SK-MEL-5 (cell line): ENCODE data around the gene LCN10. TPM values are rescaled to one million over a fixed set of nuclear protein-coding genes. Genes with fewer than 3 reads are reported as not detected.
"Not testable (repeated sequence)": the region's sequence is repeated elsewhere in the genome, so short reads cannot be mapped to it uniquely, and the experiment has no call there.

Source experiments
- DNase-seq: peaks from one replicate; pipeline ENCODE4 v3.0.0-alpha.2; 2016; ENCODE audit warnings: low read depth, low spot score
- in situ Hi-C: cut with HindIII; loops from 2 replicates; pipeline ENCODE4 v1.10.0; 2016; ENCODE audit warnings: low sequenced_read_pairs, high pct_unique_total_duplicates, low pct_unique_long_range_greater_than_20kb
- total RNA-seq: library from RNA; depleted of rRNA; stranded (reverse); fragments of >200 nt; shearing (Covaris generic); gene quantifications from 2 replicates; pipeline ENCODE4 v1.2.3, GENCODE V29; 2014

LCN10 gene
- total RNA-seq, 1 experiment from 2014 or later, result not detected

GRCh38 chr9:136759436-136760325 is 16.9 kb upstream of the LCN10 start:
- in situ Hi-C loops, result no loop called here
- DNase-seq, result no peak

- no peak for DNase-seq
- in situ Hi-C loops, result no loop called here
Observed at GRCh38 chr9:136759001-136759400, 16.3 kb upstream of the LCN10 start.

- in situ Hi-C loops, result no loop called here
- DNase-seq, result no peak
Observed at GRCh38 chr9:136757751-136758140, 15.0 kb upstream of the LCN10 start.

GRCh38 chr9:136757328-136757727 is 14.6 kb upstream of the LCN10 start:
- DNase-seq, result no peak
- in situ Hi-C loops, result no loop called here

- DNase-seq, result no peak
- in situ Hi-C loops, result no loop called here
Observed at GRCh38 chr9:136756836-136757235, 14.1 kb upstream of the LCN10 start.

GRCh38 chr9:136756134-136756438 is 13.3 kb upstream of the LCN10 start:
- no peak for DNase-seq
- in situ Hi-C loops, result no loop called here

GRCh38 chr9:136755302-136756133 is 12.8 kb upstream of the LCN10 start:
- DNase-seq, in situ Hi-C loops: not testable (repeated sequence)

- in situ Hi-C loops, result no loop called here
- no peak for DNase-seq
Observed at GRCh38 chr9:136754626-136755301, 12.0 kb upstream of the LCN10 start.

- DNase-seq, result no peak
- in situ Hi-C loops, result no loop called here
Observed at GRCh38 chr9:136754059-136754572, 11.4 kb upstream of the LCN10 start.

- no peak for DNase-seq
- in situ Hi-C loops, result no loop called here
Observed at GRCh38 chr9:136753371-136754058, 10.8 kb upstream of the LCN10 start.

GRCh38 chr9:136751814-136752213 is 9.1 kb upstream of the LCN10 start:
- DNase-seq, result no peak
- in situ Hi-C loops, result no loop called here

- in situ Hi-C loops, result no loop called here
- DNase-seq, result no peak
Observed at GRCh38 chr9:136751244-136751643, 8.5 kb upstream of the LCN10 start.

- in situ Hi-C loops, result no loop called here
- no peak for DNase-seq
Observed at GRCh38 chr9:136750526-136750925, 7.8 kb upstream of the LCN10 start.

- in situ Hi-C loops, result no loop called here
- no peak for DNase-seq
Observed at GRCh38 chr9:136748666-136749611, 6.2 kb upstream of the LCN10 start.

GRCh38 chr9:136748201-136748600 is 5.5 kb upstream of the LCN10 start, which contains the start of gene LCN6:
Gene LCN6, minus strand, starts transcription at chr9:136748525. Its CDS starts 42 bp downstream, at chr9:136748483.
- in situ Hi-C loops, result no loop called here
- no peak for DNase-seq

GRCh38 chr9:136747161-136748060 is 4.7 kb upstream of the LCN10 start:
- DNase-seq, result no peak
- in situ Hi-C loops, result no loop called here
